Measurements from ENCODE around the gene LRRC75A. TPM values are rescaled to one million over a fixed set of nuclear protein-coding genes. Genes with fewer than 3 reads are reported as not detected.

Gene LRRC75A
- total and polyA plus RNA-seq, 2 of the 13 experiments (the other 11 are each of a cell fraction or from before 2014, with no cell fraction given): 0.03 TPM; not detected in 1

- TF ChIP-seq MZF1 (CRISPR knock-in tag; IDR thresholded peaks at IDR 0.05; ENCODE audit: borderline replicate concordance): 0 out of 2 replicates have a peak, but pooled peaks have one; percentile 59
- no peak for TF ChIP-seq ZNF737 (CRISPR knock-in tag; IDR thresholded peaks at IDR 0.05; ENCODE audit: borderline replicate concordance)
- no peak for TF ChIP-seq PBX3 (CRISPR knock-in tag; IDR thresholded peaks at IDR 0.05; ENCODE audit: borderline replicate concordance)
- TF ChIP-seq ZNF646 (CRISPR knock-in tag; IDR thresholded peaks at IDR 0.05): no peak
- TF ChIP-seq ZNF615 (CRISPR knock-in tag; IDR thresholded peaks at IDR 0.05; ENCODE audit: borderline replicate concordance): peak; percentile 91; the same call in 1 of the 2 replicates
- no peak for TF ChIP-seq E2F2 (CRISPR knock-in tag; IDR thresholded peaks at IDR 0.05; ENCODE audit: borderline replicate concordance)
- no peak for TF ChIP-seq MLXIP (CRISPR knock-in tag; IDR thresholded peaks at IDR 0.05; ENCODE audit: borderline replicate concordance)
- no peak for TF ChIP-seq KDM1A (CRISPR knock-in tag; IDR thresholded peaks at IDR 0.05)
- TF ChIP-seq TEF (CRISPR knock-in tag; IDR thresholded peaks at IDR 0.05): no peak; the same call in 1 of the 2 replicates
- peak; percentile 6; the same call in 1 of the 2 replicates for TF ChIP-seq ZSCAN22 (CRISPR knock-in tag; IDR thresholded peaks at IDR 0.05)
- peak; percentile 85; the same call in 1 of the 2 replicates for TF ChIP-seq TBX2 (CRISPR knock-in tag; IDR thresholded peaks at IDR 0.05; ENCODE audit: borderline replicate concordance)
- no peak for TF ChIP-seq CC2D1A (CRISPR knock-in tag; IDR thresholded peaks at IDR 0.05)
- no peak for TF ChIP-seq ATRX (CRISPR knock-in tag; IDR thresholded peaks at IDR 0.05; ENCODE audit: borderline replicate concordance)
- TF ChIP-seq RORA (CRISPR knock-in tag; IDR thresholded peaks at IDR 0.05): no peak
Measured at GRCh38 chr17:16438557-16439302, 53.3 kb downstream of the LRRC75A start (continued).
